ENCODE measurements around the gene LPAR5.

- no peak for TF ChIP-seq EZH2 (IDR thresholded peaks at IDR 0.05; ENCODE audit: low read length, missing control alignments)
- TF ChIP-seq, protein P1, sequence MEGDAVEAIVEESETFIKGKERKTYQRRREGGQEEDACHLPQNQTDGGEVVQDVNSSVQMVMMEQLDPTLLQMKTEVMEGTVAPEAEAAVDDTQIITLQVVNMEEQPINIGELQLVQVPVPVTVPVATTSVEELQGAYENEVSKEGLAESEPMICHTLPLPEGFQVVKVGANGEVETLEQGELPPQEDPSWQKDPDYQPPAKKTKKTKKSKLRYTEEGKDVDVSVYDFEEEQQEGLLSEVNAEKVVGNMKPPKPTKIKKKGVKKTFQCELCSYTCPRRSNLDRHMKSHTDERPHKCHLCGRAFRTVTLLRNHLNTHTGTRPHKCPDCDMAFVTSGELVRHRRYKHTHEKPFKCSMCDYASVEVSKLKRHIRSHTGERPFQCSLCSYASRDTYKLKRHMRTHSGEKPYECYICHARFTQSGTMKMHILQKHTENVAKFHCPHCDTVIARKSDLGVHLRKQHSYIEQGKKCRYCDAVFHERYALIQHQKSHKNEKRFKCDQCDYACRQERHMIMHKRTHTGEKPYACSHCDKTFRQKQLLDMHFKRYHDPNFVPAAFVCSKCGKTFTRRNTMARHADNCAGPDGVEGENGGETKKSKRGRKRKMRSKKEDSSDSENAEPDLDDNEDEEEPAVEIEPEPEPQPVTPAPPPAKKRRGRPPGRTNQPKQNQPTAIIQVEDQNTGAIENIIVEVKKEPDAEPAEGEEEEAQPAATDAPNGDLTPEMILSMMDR (conservative IDR thresholded peaks at IDR 0.05 in 1 of 2, IDR thresholded peaks at IDR 0.05 in 1 of 2; ENCODE audit: low read depth in 1 of 2, low read length in 2 of 2), result no peak
These were observed 52.8 kb downstream of the LPAR5 start for GRCh38 chr12:6582959-6583358.
